H1 (cell line): ENCODE data around the gene RCAN2. TPM values are rescaled to one million over a fixed set of nuclear protein-coding genes. Genes with fewer than 3 reads are reported as not detected.

Source experiments
- CTCF ChIA-PET: fragments of 300-600 bp; sonication (Branson Sonifier 250); formaldehyde crosslinking; loops from one replicate; lab custom pipeline; 2021; ENCODE audit not compliant: partially characterized antibody; lab: Charles Lee
- POLR2A ChIA-PET: fragments of 300-600 bp; sonication (Branson Sonifier 250); formaldehyde crosslinking; loops from one replicate; lab custom pipeline; 2021; ENCODE audit warnings: inconsistent platforms; ENCODE audit not compliant: partially characterized antibody; lab: Charles Lee
- DNase-seq, 2 experiments: peaks; one replicate each; pipeline versions ENCODE4 v3.0.0 to v3.0.0-alpha.2; 2010 to 2022; ENCODE audit warnings: low spot score in 2 of 2, low read depth in 1 of 2, mixed read lengths in 1 of 2
- FAIRE-seq: peaks from 2 replicates; lab custom pipeline; 2011; peaks lifted over from hg19 to GRCh38; lab: Jason Lieb, UNC
- H2AFZ ChIP-seq: 2 replicates; pipeline ENCODE4 v1.8.1; 2012; ENCODE audit warnings: low read length, inconsistent platforms
- H2AK5ac ChIP-seq: 2 replicates; pipeline ENCODE4 v1.6.1; 2013; ENCODE audit warnings: low read depth, low read length
- H2BK120ac ChIP-seq: replicated peaks from 2 replicates; pipeline ENCODE3; 2013; ENCODE audit warnings: low read depth, low read length, inconsistent platforms
- H2BK12ac ChIP-seq: 2 replicates; pipeline ENCODE4 v1.6.1; 2013; ENCODE audit warnings: low read depth, low read length
- H2BK15ac ChIP-seq: 2 replicates; pipeline ENCODE4 v1.6.1; 2013; ENCODE audit warnings: low read length
- H2BK20ac ChIP-seq: 2 replicates; pipeline ENCODE4 v1.6.1; 2013; ENCODE audit warnings: low read length
- H2BK5ac ChIP-seq: 2 replicates; pipeline ENCODE4 v1.6.1; 2013; ENCODE audit warnings: low read depth, low read length
- H3K14ac ChIP-seq: 2 replicates; pipeline ENCODE4 v1.6.1; 2013; ENCODE audit warnings: inconsistent platforms; ENCODE audit not compliant: insufficient read length
- H3K18ac ChIP-seq: 2 replicates; pipeline ENCODE4 v1.6.1; 2013; ENCODE audit warnings: low read length; ENCODE audit errors: extremely low read depth
- H3K23ac ChIP-seq: 2 replicates; pipeline ENCODE4 v1.6.1; 2013; ENCODE audit warnings: inconsistent platforms; ENCODE audit not compliant: insufficient read length
- H3K23me2 ChIP-seq: 2 replicates; pipeline ENCODE4 v1.6.1; 2013; ENCODE audit warnings: low read depth, low read length
- H3K27ac ChIP-seq: 2 replicates; pipeline ENCODE4 v1.6.1; 2011; ENCODE audit warnings: low read depth, low read length, inconsistent platforms
- H3K27me3 ChIP-seq, 4 experiments: replicated peaks in 1 of 4; 1 replicate in 1 of 4; 2 replicates in 3 of 4; pipeline versions ENCODE4 v1.6.1 to v1.8.1; 2011 to 2013; ENCODE audit warnings: low read length in 3 of 4, mild to moderate bottlenecking in 3 of 4, inconsistent platforms in 2 of 4, mixed read lengths in 2 of 4, moderate library complexity in 1 of 4; ENCODE audit not compliant: control insufficient read depth in 3 of 4, insufficient read depth in 3 of 4; ENCODE audit errors: extremely low read depth in 1 of 4
- H3K36me3 ChIP-seq, 4 experiments: 2 replicates each; pipeline versions ENCODE4 v1.6.1 to v1.8.1; 2011 to 2013; ENCODE audit warnings: mild to moderate bottlenecking in 4 of 4, low read length in 3 of 4, moderate library complexity in 2 of 4, control low read depth in 1 of 4, inconsistent platforms in 1 of 4; ENCODE audit not compliant: insufficient read depth in 4 of 4, control insufficient read depth in 2 of 4
- H3K4ac ChIP-seq: replicated peaks from 2 replicates; pipeline ENCODE3; 2013; ENCODE audit warnings: low read length, low read depth, mixed read lengths, inconsistent platforms; ENCODE audit not compliant: insufficient read length
- H3K4me1 ChIP-seq, 4 experiments: replicated peaks in 1 of 4; 1 replicate in 1 of 4; 2 replicates in 3 of 4; pipeline versions ENCODE4 v1.6.1 to v1.8.1; 2011 to 2013; ENCODE audit warnings: low read length in 3 of 4, inconsistent platforms in 2 of 4, mixed read lengths in 1 of 4; ENCODE audit not compliant: insufficient read depth in 4 of 4, control insufficient read depth in 3 of 4
- H3K4me2 ChIP-seq, 2 experiments: 2 replicates each; pipeline versions ENCODE4 v1.6.1 to v1.8.1; 2011 to 2013; ENCODE audit warnings: low read depth in 2 of 2, low read length in 2 of 2, control low read depth in 1 of 2, inconsistent platforms in 1 of 2, mild to moderate bottlenecking in 1 of 2; ENCODE audit not compliant: insufficient read depth in 1 of 2
- H3K4me3 ChIP-seq, 4 experiments: fragments of 200-600, 300-600 bp in 1 of 4; sonication (generic), shearing (Covaris generic), sonication (Bioruptor Twin) in 1 of 4; 2 replicates each; pipeline versions ENCODE4 v1.5.1 to v1.8.1; 2011 to 2016; ENCODE audit warnings: low read length in 4 of 4, low read depth in 3 of 4, control low read depth in 2 of 4, inconsistent platforms in 2 of 4, mild to moderate bottlenecking in 2 of 4, mixed read lengths in 1 of 4, moderate library complexity in 1 of 4; ENCODE audit not compliant: insufficient read depth in 2 of 4; ENCODE audit errors: extremely low read depth in 1 of 4
- H3K56ac ChIP-seq: replicated peaks from 2 replicates; pipeline ENCODE3; 2013; ENCODE audit warnings: low read depth, mild to moderate bottlenecking, mixed read lengths, low read length, inconsistent platforms; ENCODE audit not compliant: insufficient read length
- H3K79me1 ChIP-seq: 2 replicates; pipeline ENCODE4 v1.6.1; 2013; ENCODE audit warnings: low read depth, low read length, control low read depth
- H3K79me2 ChIP-seq, 2 experiments: 2 replicates each; pipeline versions ENCODE4 v1.6.1 to v1.8.1; 2012 to 2013; ENCODE audit warnings: low read length in 2 of 2, mild to moderate bottlenecking in 2 of 2, inconsistent platforms in 1 of 2; ENCODE audit not compliant: insufficient read depth in 2 of 2, control insufficient read depth in 1 of 2
- H3K9ac ChIP-seq, 4 experiments: replicated peaks in 1 of 4; 1 replicate in 1 of 4; 2 replicates in 3 of 4; pipeline versions ENCODE4 v1.6.1 to v1.8.1; 2011 to 2013; ENCODE audit warnings: low read depth in 3 of 4, low read length in 3 of 4, control low read depth in 2 of 4, mild to moderate bottlenecking in 2 of 4, moderate library complexity in 2 of 4, inconsistent platforms in 1 of 4; ENCODE audit errors: extremely low read depth in 1 of 4
- H3K9me3 ChIP-seq, 2 experiments: 2 replicates each; pipeline versions ENCODE4 v1.6.1 to v1.8.1; 2012 to 2013; ENCODE audit warnings: mild to moderate bottlenecking in 2 of 2, moderate library complexity in 2 of 2, control low read depth in 1 of 2, inconsistent platforms in 1 of 2, low read depth in 1 of 2, low read length in 1 of 2, mixed read lengths in 1 of 2; ENCODE audit not compliant: insufficient read depth in 2 of 2
- H4K20me1 ChIP-seq, 2 experiments: replicated peaks in 1 of 2; 2 replicates each; pipeline versions ENCODE3 to v1.8.1; 2011 to 2013; ENCODE audit warnings: inconsistent platforms in 2 of 2, low read length in 2 of 2, mild to moderate bottlenecking in 1 of 2; ENCODE audit not compliant: insufficient read depth in 2 of 2, control insufficient read depth in 1 of 2
- H4K5ac ChIP-seq: 2 replicates; pipeline ENCODE4 v1.6.1; 2013; ENCODE audit warnings: low read length, low read depth, mixed read lengths, inconsistent platforms; ENCODE audit not compliant: insufficient read length
- H4K8ac ChIP-seq: 2 replicates; pipeline ENCODE4 v1.8.0; 2013; ENCODE audit warnings: mild to moderate bottlenecking, moderate library complexity, low read length, inconsistent platforms; ENCODE audit not compliant: insufficient read depth; ENCODE audit errors: extremely low read depth
- H4K91ac ChIP-seq: replicated peaks from 2 replicates; pipeline ENCODE3; 2013; ENCODE audit warnings: low read length, mixed read lengths, inconsistent platforms; ENCODE audit not compliant: insufficient read length
- EZH2 ChIP-seq: fragments of 200-600 bp; sonication (generic); IDR thresholded peaks from 2 replicates; pipeline ENCODE4 v1.7.1; 2012; ENCODE audit warnings: low read depth, mild to moderate bottlenecking, moderate library complexity, low read length, inconsistent platforms; ENCODE audit not compliant: severe bottlenecking
- WGBS, 2 experiments: shearing (Covaris generic) in 1 of 2; methylation state at CpG; one replicate each; pipeline versions ENCODE4 v1.1.6 to v1.1.7; 2013 to 2015; ENCODE audit warnings: low lambda C conversion rate in 2 of 2, mixed read lengths in 2 of 2, inconsistent platforms in 1 of 2, low coverage in 1 of 2, missing lambda C conversion rate in 1 of 2; ENCODE audit not compliant: insufficient replicate concordance in 2 of 2, insufficient coverage in 1 of 2, insufficient read length in 1 of 2; ENCODE audit errors: extremely low coverage in 1 of 2, missing lambda C conversion rate in 1 of 2; 5-methylcytosine and 5-hydroxymethylcytosine counted together
- polyA plus RNA-seq, 7 experiments: library from polyadenylated mRNA; depleted of rRNA in 3 of 7; stranded (reverse) in 5 of 7; unstranded in 2 of 7; fragments of >200 nt in 5 of 7; fragments of 200-250 nt in 2 of 7; gene quantifications; 1 replicate in 5 of 7; 2 replicates in 1 of 7; 4 replicates in 1 of 7; pipeline versions ENCODE4 v1.2.1 to v1.2.3, GENCODE V29; 2011 to 2013; ENCODE audit warnings: missing spikeins in 2 of 7, mixed read lengths in 2 of 7
- total RNA-seq: library from RNA; stranded (reverse); fragmentation: NEBNext Ultra II Directional; extraction: Animal tissue kit (Norgen Biotek cat#: 25700); gene quantifications from 2 replicates; pipeline ENCODE4 v1.2.1, GENCODE V29; 2021
- TF ChIP-seq, protein P1 (sequence below): IDR thresholded peaks from 2 replicates; pipeline ENCODE4 v1.6.1; 2011; ENCODE audit warnings: low read length, improper control_type of control experiment

RCAN2 gene
- total and polyA plus RNA-seq, 2 of the 8 experiments (the other 6 are each of a cell fraction or from before 2014, with no cell fraction given) = 5.0 to 8.5 TPM

DNA sequence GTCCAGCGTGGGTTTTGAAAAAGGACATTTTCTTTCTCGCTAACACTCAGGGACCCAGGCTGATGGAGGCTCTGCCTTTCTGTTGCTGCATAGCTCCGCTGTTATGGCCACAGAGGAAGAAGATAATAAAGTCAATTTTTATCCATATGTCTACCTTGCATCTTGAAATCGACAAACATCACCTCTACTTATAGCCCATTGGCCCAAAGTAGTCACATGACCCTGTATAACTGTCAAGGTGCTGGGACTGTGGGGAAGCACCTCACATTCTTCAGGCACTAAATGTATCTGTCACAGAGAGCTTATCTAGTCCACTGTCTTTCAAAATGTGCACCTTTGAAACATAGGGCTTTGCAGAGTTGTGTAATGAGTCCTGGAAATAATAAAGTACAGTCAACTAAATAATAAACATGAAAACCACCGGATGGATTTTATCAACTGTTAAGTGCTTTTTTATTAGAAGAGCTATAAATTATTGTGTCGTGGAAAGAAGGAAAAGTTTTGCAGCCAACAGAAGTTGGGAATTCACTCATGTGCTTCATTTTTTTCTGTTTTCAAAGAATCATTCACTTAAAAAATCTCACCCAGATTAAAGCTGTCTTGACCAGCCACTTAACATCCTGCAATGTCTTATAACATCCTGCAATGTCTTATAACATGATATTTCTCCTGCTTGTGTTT lies 47.7 kb upstream of the RCAN2 start:
- Histone ChIP-seq H4K8ac (no peak overlapping the region), H3K27me3 (no peaks in the 10 kb centered on the region), H3K36me3 (no peaks in the 10 kb centered on the region), H3K23me2 (no peaks in the 10 kb centered on the region), H3K79me2 (no peaks in the 10 kb centered on the region), H3K56ac (no peak overlapping the region), H3K79me1 (no peaks in the 10 kb centered on the region), H3K23ac (no peak overlapping the region), H2BK12ac (no peak overlapping the region), H4K91ac (no peak overlapping the region), H4K20me1 (no peaks in the 10 kb centered on the region), H2BK120ac (no peak overlapping the region), H3K27ac (no peak overlapping the region), H3K18ac (no peak overlapping the region), H4K5ac (no peak overlapping the region), H3K4me1 (peaks cover 0 to 4% (median 2%) of the 10 kb centered on the region in 4 experiments; a peak in 2 of 7 replicates), H3K9ac (no peak overlapping the region), H3K4ac (no peak overlapping the region), H3K4me3 (no peak overlapping the region), H2AFZ (no peak overlapping the region), H2BK15ac (no peak overlapping the region), H2BK20ac (no peak overlapping the region), H3K9me3 (no peaks in the 10 kb centered on the region), H2AK5ac (no peak overlapping the region), H3K14ac (no peak overlapping the region), H2BK5ac (no peak overlapping the region), H3K4me2 (no peak overlapping the region)
- TF ChIP-seq, protein P1, sequence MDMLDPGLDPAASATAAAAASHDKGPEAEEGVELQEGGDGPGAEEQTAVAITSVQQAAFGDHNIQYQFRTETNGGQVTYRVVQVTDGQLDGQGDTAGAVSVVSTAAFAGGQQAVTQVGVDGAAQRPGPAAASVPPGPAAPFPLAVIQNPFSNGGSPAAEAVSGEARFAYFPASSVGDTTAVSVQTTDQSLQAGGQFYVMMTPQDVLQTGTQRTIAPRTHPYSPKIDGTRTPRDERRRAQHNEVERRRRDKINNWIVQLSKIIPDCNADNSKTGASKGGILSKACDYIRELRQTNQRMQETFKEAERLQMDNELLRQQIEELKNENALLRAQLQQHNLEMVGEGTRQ = peak; percentile 36; the same call in 1 of the 2 replicates
- TF ChIP-seq EZH2 = no peak
- FAIRE-seq = no peak
- DNase-seq = no peak
- WGBS, 2 experiments = 77% methylated on average over 6 of the region's 6 CpGs; no CpG with 5 or more reads in 1 of the 2 experiments
- ChIA-PET CTCF (interaction anchor here (1.0 to 1.4 kb wide), 3 partner anchors 9 to 117 kb away, joined by 3 read pairs; no protein-coding TSS in a partner anchor), POLR2A (no interaction called here)
